Measurements from ENCODE around the gene F12. TPM values are rescaled to one million over a fixed set of nuclear protein-coding genes. Genes with fewer than 3 reads are reported as not detected.

F12 gene
- total RNA-seq, 4 donors from 2014 or later = 0.59 to 4.5 TPM; not detected in 2

GRCh38 chr5:177372034-177372896, 37.1 kb downstream of the F12 start:
- no peak overlapping the region for H3K27ac ChIP-seq
- peaks cover 0 to 28% (median 13%) of the 10 kb centered on the region in 4 donors for H3K4me1 ChIP-seq
- H3K36me3 ChIP-seq = no peaks in the 10 kb centered on the region
- no peaks in the 10 kb centered on the region for H3K9me3 ChIP-seq
- H3K4me3 ChIP-seq = no peak overlapping the region
- DNase-seq (ENCODE audit: low spot score in 2 of 2) = no peak
- H3K27me3 ChIP-seq = peaks cover 0 to 6% of the 10 kb centered on the region in 2 donors
- TF ChIP-seq POLR2A (IDR thresholded peaks at IDR 0.05) (no peak), CTCF (IDR thresholded peaks at IDR 0.05) (no peak), EP300 (IDR thresholded peaks at IDR 0.05) (no peak)
- 82 to 87% methylated on average over 10 to 12 of the region's 12 CpGs for WGBS, 2 donors

GRCh38 chr5:177371120-177372033, 38.0 kb downstream of the F12 start:
- DNase-seq (ENCODE audit: low spot score in 2 of 2) = no peak
- Histone ChIP-seq H3K27ac (peak overlapping the region in 2 of 4 donors; percentile 50 to 71), H3K4me1 (peaks cover 0 to 36% (median 13%) of the 10 kb centered on the region in 4 donors), H3K27me3 (peaks cover 0 to 6% of the 10 kb centered on the region in 2 donors), H3K9me3 (no peaks in the 10 kb centered on the region), H3K36me3 (no peaks in the 10 kb centered on the region), H3K4me3 (peak overlapping the region in 3 of 4 donors; percentile 8 to 48 (median 33))
- 59 to 63% methylated on average over 24 to 26 of the region's 26 CpGs for WGBS, 2 donors
- no peak for TF ChIP-seq CTCF (IDR thresholded peaks at IDR 0.05)

GRCh38 chr5:177370488-177371119, 38.8 kb downstream of the F12 start:
- no peak overlapping the region for H3K27ac ChIP-seq
- peaks cover 0 to 40% (median 13%) of the 10 kb centered on the region in 4 donors for H3K4me1 ChIP-seq
- DNase-seq (ENCODE audit: low spot score in 2 of 2) = peak; percentile 39 to 48
- H3K9me3 ChIP-seq = no peaks in the 10 kb centered on the region
- peaks cover 0 to 6% of the 10 kb centered on the region in 2 donors for H3K27me3 ChIP-seq
- TF ChIP-seq POLR2A (IDR thresholded peaks at IDR 0.05) (no peak), CTCF (IDR thresholded peaks at IDR 0.05) (peak; percentile 16 to 49 (median 34))
- no peaks in the 10 kb centered on the region for H3K36me3 ChIP-seq
- WGBS, 2 donors = 12 to 53% methylated on average over 6 to 24 of the region's 42 CpGs
- peak overlapping the region; percentile 8 to 48 (median 28) for H3K4me3 ChIP-seq

GRCh38 chr5:177369645-177370440, 39.5 kb downstream of the F12 start:
- Histone ChIP-seq H3K4me3 (no peak overlapping the region), H3K27me3 (peaks cover 0 to 6% of the 10 kb centered on the region in 2 donors), H3K4me1 (peaks cover 0 to 40% (median 13%) of the 10 kb centered on the region in 4 donors), H3K27ac (no peak overlapping the region), H3K36me3 (no peaks in the 10 kb centered on the region), H3K9me3 (no peaks in the 10 kb centered on the region)
- TF ChIP-seq EP300 (IDR thresholded peaks at IDR 0.05) (no peak), POLR2A (IDR thresholded peaks at IDR 0.05) (no peak), CTCF (IDR thresholded peaks at IDR 0.05) (no peak)
- 73 to 82% methylated on average over 11 of the region's 11 CpGs for WGBS, 2 donors
- DNase-seq (ENCODE audit: low spot score in 2 of 2) = no peak
